Pons (tissue), 1 donor: Measurements from ENCODE around the gene AFF3.

Source experiments
- DNase-seq: peaks from one replicate; pipeline ENCODE4 v3.0.0-alpha.2; 2016; ENCODE audit warnings: low spot score

AFF3 gene

DNA sequence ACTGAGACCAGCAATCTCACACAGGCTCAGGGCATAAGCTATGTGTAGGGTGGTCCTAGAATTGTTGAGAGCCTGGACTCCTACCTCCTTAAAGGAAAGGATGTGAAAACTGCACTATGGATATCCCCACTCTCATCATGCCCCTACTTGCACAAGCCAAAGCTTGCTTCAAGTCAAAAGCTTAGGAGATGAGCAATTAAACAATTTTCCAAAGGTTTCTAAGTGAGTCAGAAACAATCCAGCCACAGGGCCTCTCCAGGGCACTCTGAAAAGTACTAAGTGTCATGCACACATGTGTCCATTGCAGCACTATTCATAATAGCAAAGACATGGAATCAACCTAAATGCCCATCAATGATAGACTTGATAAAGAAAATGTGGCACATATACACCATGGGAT is 215.4 kb downstream of the AFF3 start:
- no peak for DNase-seq

DNA sequence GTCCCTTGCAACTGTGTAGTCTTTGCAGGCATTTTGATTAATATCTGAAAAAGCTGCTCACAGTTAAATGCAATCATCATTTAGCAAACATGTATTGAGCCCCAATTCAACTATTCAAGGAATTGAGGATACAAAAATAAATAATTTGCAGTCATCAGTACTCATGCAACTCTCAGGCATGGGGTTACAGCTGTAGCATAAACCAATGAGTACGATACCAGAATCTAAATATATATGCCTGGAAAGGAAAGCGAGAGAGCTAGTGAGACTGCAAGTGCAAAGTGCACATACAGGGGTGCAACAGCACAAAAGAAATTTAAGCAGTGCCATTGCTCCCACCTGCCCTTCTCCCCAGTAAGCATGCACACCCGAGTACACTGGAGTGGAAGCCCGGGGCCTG is 216.4 kb downstream of the AFF3 start:
- no peak for DNase-seq

- no peak for DNase-seq
These were observed 219.7 kb downstream of the AFF3 start for GRCh38 chr2:99922664-99923063.

GRCh38 chr2:99921903-99922302 is 220.5 kb downstream of the AFF3 start:
- DNase-seq = no peak

GRCh38 chr2:99918389-99918788 is 224.0 kb downstream of the AFF3 start:
- DNase-seq = no peak

DNA sequence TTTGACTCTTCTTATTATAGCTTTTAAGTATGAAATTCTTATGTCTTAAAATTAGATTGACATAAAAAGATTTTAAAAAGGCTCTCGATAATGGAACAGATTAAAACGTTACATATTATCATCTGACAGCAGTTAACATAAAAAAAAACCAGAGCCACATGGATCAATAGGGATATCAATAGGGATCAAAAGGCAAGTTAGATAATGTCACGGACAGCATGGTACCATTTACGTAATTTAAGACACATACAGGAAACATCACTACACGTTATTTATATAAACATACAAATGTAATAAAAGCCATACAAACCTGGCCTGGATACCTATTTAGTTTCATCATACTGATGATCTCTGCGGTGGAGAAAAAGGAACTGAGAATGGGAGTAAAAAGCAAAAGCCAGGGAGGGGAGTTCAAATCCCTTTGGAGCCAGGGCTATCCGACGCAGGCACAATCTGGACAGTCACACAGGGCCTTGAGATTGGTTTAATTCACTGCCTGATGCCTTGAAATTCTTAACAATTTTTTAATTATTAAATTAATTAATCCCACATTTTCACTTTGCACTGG is 227.2 kb downstream of the AFF3 start:
- no peak for DNase-seq

DNA sequence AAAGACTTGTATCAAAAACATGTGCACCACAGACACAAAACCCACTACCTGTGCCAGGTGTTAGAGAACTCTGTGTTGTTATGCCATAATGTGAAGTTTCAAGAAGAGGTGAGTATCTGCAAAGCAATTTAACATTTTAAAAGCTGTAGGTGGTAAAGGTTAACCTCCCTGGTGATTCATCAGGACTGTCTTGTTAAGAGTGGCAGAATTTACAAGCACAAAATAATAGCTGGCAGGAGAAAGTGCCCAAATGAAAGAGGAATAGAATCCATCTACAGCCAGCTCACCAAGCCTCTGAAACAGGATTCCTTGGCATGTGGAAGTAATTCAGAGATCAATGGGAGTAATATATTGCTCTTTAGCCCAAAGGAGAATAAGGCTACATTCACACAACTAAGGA is 230.7 kb downstream of the AFF3 start:
- no peak for DNase-seq

- no peak for DNase-seq
These were observed 231.5 kb downstream of the AFF3 start for GRCh38 chr2:99910902-99911301.

GRCh38 chr2:99905636-99906035 is 236.8 kb downstream of the AFF3 start:
- DNase-seq = no peak

GRCh38 chr2:99905025-99905424 is 237.4 kb downstream of the AFF3 start:
- no peak for DNase-seq

DNA sequence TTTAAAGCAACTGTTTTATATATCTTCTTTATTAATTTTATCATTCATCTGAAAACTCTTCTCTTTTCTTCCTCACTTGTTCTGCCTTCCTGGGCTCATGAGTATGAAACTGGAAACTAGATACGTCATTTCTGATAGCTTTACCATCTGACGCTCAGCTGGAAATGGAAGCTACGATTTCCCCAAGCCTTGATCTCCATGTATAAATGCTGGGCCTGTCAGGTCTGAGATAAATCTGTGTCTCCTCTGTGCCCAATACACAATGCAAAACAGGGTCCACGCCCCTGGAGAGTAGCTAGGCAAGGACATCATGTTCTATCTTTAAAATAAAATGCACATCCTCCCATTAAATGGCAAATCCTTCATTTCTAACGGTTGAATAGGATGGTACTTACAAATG is 238.4 kb downstream of the AFF3 start:
- DNase-seq = no peak

GRCh38 chr2:99900556-99900955 is 241.8 kb downstream of the AFF3 start:
- peak; percentile 48 for DNase-seq

DNA sequence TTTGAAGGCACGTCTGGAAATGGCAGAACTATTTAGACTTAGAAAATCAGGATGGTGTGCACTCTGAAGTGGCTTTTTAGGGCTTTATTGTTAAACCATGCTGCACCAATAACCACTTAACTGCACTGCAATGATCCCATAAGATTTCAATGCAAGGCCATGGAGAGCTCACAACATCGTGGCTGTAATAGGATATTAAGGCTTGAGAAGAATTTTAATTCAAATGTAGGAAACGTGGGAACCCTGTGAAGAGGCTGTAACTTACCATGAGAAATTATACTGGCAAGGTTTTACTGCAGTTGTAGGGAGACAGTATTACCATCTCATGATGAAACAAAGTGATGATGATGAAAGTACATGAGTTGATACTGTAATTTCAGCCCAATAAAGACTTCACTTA is 242.5 kb downstream of the AFF3 start:
- DNase-seq = no peak

GRCh38 chr2:99899058-99899855 is 243.1 kb downstream of the AFF3 start:
- no peak for DNase-seq

DNA sequence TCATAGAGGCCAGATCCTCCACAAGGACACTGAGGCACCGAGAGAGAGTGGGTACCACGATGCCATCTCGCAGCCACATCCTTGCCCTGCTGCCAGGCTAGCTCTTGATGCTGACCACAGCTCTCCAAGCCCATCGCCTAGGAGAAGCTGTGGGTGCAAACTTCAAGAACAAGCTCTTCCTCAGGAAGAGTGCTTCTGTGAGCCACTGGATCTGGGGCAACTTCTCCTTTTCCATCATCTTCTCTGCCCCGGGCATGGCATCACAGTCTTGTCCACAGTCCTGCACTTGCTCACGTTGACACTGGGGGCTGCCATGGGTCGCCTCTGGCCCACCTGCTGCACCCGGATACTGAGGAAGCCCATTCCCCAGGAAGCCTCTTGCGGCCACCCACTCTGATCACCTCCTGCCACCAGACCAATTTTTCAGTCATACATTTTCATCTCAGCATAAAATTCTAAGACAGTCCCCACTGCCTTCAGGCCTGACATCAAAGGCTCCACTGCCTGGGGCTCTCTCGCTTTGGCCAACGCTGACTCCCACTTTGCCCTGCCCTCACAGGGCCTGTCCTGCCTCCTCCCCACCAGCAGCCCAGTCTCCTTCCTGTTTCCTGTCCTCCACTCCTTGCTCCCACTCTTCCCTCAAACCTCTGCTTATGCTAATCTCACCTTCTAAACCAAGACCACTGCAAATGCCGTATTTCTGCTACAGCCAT is 243.9 kb downstream of the AFF3 start:
- no peak for DNase-seq

DNA sequence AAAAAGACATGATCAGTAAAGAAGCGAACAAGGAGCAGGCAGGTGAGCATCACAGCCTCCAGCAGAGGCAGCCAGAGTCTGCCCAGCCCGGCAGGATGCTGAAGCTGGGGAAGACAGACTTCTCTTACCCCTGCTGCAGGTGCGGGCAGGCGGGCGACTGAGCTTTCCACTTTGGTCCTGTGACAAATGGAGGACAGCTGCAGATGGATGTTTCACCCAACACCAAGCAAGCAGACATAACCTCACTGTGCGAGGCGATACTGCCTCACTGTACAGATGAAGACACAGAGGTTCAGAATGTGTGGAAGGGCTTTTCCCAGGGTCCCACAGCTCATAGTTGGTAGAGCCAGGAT is 251.0 kb downstream of the AFF3 start:
- no peak for DNase-seq

DNA sequence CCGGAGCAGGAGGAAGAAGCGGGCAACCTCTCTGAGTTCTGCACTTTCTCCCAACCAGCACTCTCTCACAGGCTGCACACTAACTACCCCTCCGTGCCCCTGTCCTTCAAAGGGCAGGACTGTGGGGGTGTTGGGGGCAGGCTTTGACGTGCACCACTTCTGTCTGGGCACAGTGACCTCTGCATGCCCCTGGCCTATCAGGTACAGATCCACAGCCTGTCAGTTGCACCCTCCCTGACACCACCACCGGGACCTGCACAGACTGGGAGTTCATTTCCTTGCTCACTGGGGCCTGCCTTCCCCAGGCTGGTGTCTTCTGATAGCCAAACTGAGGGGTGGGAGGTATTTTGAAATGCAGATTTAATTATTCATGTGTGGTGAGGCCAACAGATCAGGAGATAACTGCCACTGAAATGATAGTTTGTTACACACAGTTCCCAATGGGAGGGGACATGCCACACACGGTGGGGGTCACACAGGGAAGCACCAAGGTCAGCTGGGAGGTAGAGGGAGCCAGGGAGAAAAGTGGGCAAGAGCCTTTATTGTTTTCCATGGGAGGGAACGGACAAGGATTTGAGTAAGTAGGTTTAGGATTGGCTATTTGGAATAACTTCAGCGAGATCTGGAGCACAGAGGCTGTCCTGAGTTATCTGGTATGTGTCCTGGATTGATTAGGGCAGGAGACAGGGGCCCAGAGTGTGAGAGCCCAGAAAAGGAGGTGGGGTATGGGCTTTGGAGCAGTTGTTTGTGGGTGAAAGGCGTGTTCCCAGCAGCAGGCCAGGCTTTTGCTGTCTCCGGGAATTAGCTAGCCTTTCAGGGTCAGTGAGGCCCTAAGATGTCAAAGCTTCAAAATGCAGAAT is 251.6 kb downstream of the AFF3 start:
- DNase-seq = no peak

GRCh38 chr2:99888617-99889016 is 253.8 kb downstream of the AFF3 start:
- DNase-seq = no peak

DNA sequence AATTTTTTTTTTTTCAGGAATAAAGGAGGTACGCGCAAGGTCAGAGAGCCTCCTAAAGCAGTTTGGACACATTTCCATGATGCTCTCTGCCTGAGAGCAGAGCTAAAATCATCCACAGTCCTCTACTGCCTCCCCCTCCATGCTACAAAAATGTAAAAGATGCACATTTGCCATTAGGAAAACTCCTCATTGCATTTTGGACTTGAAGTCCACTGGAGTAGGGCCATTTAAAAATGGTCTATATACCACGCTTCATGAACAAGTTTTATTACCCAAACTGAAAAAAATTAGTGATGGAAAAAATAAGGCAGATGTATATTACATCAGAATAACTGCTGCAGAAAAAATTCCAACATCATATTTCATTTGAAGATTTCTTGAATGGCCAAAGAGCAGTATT is 256.0 kb downstream of the AFF3 start:
- no peak for DNase-seq

GRCh38 chr2:99883358-99883757 is 259.0 kb downstream of the AFF3 start:
- DNase-seq = no peak

DNA sequence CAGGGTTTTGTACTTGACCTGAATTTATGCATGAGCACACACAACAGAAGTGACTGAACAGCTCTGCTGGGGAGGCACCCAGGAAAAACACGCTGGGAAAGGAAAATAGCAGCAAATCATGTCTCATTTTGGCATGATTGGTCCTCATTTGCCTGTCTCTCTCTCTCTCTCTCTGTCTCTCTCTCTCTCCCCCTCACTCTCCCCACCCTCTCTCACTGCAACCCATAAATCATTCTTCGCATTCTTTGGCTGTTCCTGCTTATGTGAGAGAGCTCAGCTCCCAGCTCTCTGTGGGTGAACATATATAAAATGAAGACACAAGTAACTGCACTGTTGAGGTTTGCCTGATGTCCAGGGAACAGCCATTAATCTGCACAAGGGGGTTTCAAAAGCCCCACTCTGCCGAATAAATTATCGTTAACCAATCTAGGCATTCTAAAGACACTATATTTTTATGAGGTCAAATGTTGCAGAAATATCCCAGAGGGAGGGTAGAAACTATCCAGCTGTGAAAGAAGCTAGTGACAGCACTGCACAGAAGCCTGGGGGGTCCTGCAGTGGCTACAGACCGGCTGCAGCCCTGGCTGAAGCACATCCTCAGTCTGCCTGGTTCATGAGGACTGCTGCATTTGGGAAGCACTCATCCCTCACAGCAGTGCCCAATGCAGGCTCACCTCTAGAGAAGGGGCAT is 260.3 kb downstream of the AFF3 start:
- DNase-seq = no peak

GRCh38 chr2:99880964-99881294 is 261.5 kb downstream of the AFF3 start:
- DNase-seq = no peak
